Measurements from ENCODE around the gene ADAP2. TPM values are rescaled to one million over a fixed set of nuclear protein-coding genes. Genes with fewer than 3 reads are reported as not detected.
"Not testable (repeated sequence)": the region's sequence is repeated elsewhere in the genome, so short reads cannot be mapped to it uniquely, and the experiment has no call there.

ADAP2 gene
- polyA plus RNA-seq, 3 donors: 36.1 to 142 (median 39.8) TPM

- H3K9me3 ChIP-seq (replicated peaks in 1 of 2; ENCODE audit: control insufficient read depth in 1 of 2, insufficient read depth in 1 of 2, low read length in 2 of 2): no peaks in the 10 kb centered on the region
- Mint-ChIP-seq H3K36me3 (peaks cover 12 to 21% of the 10 kb centered on the region in 2 donors), H3K27ac (peak overlapping the region in 5 of 7 donors; percentile 40 to 89 (median 54)), H3K27me3 (ENCODE audit: low read depth in 3 of 3) (no peaks in the 10 kb centered on the region), H3K4me3 (no peak overlapping the region), H3K4me1 (peaks cover 60% of the 10 kb centered on the region), H3K9me3 (no peaks in the 10 kb centered on the region)
- no peak for TF ChIP-seq CTCF (IDR thresholded peaks at IDR 0.05)
- peaks cover 31% of the 10 kb centered on the region for H3K79me2 ChIP-seq (ENCODE audit: insufficient read depth, low read length)
- WGBS (ENCODE audit: insufficient coverage): 83% methylated on average over 1 of the region's 5 CpGs
- no peaks in the 10 kb centered on the region for H3K27me3 ChIP-seq (ENCODE audit: control insufficient read depth in 2 of 2, insufficient read depth in 2 of 2, low read length in 2 of 2)
- H3K4me3 ChIP-seq (replicated peaks in 1 of 3; ENCODE audit: low read depth in 2 of 3, low read length in 3 of 3): no peak overlapping the region
- DNase-seq: no peak
- no peaks in the 10 kb centered on the region for H4K20me1 ChIP-seq (ENCODE audit: insufficient read depth, low read length)
- peak overlapping the region in 1 of 2 donors; percentile 48 for H3K27ac ChIP-seq (ENCODE audit: low read depth in 1 of 2, low read length in 2 of 2)
- H3K36me3 ChIP-seq (replicated peaks in 1 of 2; ENCODE audit: control insufficient read depth in 1 of 2, insufficient read depth in 2 of 2, low read length in 2 of 2): peaks cover 0 to 12% of the 10 kb centered on the region in 2 donors
- H3K9ac ChIP-seq (ENCODE audit: insufficient read depth, low read length, poor library complexity, severe bottlenecking): no peak overlapping the region
- intact Hi-C loops (cut with micrococcal nuclease): loop anchor here in 1 of 2 donors (5.0 kb wide), 1 partner anchor 87 kb away; no protein-coding TSS in a partner anchor
- no peak overlapping the region for H2AFZ ChIP-seq (ENCODE audit: insufficient read depth, low read depth, low read length, poor library complexity, severe bottlenecking)
- H3K4me1 ChIP-seq (ENCODE audit: control insufficient read depth in 1 of 2, insufficient read depth in 2 of 2, low read length in 2 of 2): peaks cover 62 to 76% of the 10 kb centered on the region in 2 donors
- no peak overlapping the region for H3K4me2 ChIP-seq (replicated peaks; ENCODE audit: extremely low read depth, low read length, poor library complexity, severe bottlenecking)
Observed at GRCh38 chr17:30964876-30965275, 43.1 kb downstream of the ADAP2 start.

- peaks cover 12 to 21% of the 10 kb centered on the region in 2 donors for H3K36me3 Mint-ChIP-seq
- Histone ChIP-seq H3K27ac (ENCODE audit: low read depth in 1 of 2, low read length in 2 of 2) (no peak overlapping the region), H3K9me3 (replicated peaks in 1 of 2; ENCODE audit: control insufficient read depth in 1 of 2, insufficient read depth in 1 of 2, low read length in 2 of 2) (no peaks in the 10 kb centered on the region), H3K79me2 (ENCODE audit: insufficient read depth, low read length) (peaks cover 39% of the 10 kb centered on the region), H3K4me1 (ENCODE audit: control insufficient read depth in 1 of 2, insufficient read depth in 2 of 2, low read length in 2 of 2) (peaks cover 58 to 77% of the 10 kb centered on the region in 2 donors), H3K4me3 (replicated peaks in 1 of 3; ENCODE audit: low read depth in 2 of 3, low read length in 3 of 3) (no peak overlapping the region), H3K9ac (ENCODE audit: insufficient read depth, low read length, poor library complexity, severe bottlenecking) (no peak overlapping the region), H3K27me3 (ENCODE audit: control insufficient read depth in 2 of 2, insufficient read depth in 2 of 2, low read length in 2 of 2) (no peaks in the 10 kb centered on the region), H3K36me3 (replicated peaks in 1 of 2; ENCODE audit: control insufficient read depth in 1 of 2, insufficient read depth in 2 of 2, low read length in 2 of 2) (peaks cover 0 to 12% of the 10 kb centered on the region in 2 donors), H2AFZ (ENCODE audit: insufficient read depth, low read depth, low read length, poor library complexity, severe bottlenecking) (no peak overlapping the region), H3K4me2 (replicated peaks; ENCODE audit: extremely low read depth, low read length, poor library complexity, severe bottlenecking) (no peak overlapping the region), H4K20me1 (ENCODE audit: insufficient read depth, low read length) (no peaks in the 10 kb centered on the region)
- H3K27me3 Mint-ChIP-seq (ENCODE audit: low read depth in 3 of 3): no peaks in the 10 kb centered on the region
- no peak for TF ChIP-seq CTCF (IDR thresholded peaks at IDR 0.05)
- H3K4me3 Mint-ChIP-seq: no peak overlapping the region
- WGBS (ENCODE audit: insufficient coverage): 90% methylated on average over 2 of the region's 3 CpGs
- peak overlapping the region in 1 of 7 donors; percentile 30 for H3K27ac Mint-ChIP-seq
- H3K9me3 Mint-ChIP-seq: no peaks in the 10 kb centered on the region
- peak in 1 of 3 donors; percentile 58 for DNase-seq
- peaks cover 60% of the 10 kb centered on the region for H3K4me1 Mint-ChIP-seq
- intact Hi-C loops (cut with micrococcal nuclease): loop anchor here in 1 of 2 donors (5.0 kb wide), 1 partner anchor 87 kb away; no protein-coding TSS in a partner anchor
Observed at GRCh38 chr17:30965686-30966085, 43.9 kb downstream of the ADAP2 start.

- intact Hi-C loops (cut with micrococcal nuclease): loop anchor here in 1 of 2 donors (5.0 kb wide), 1 partner anchor 84 kb away; no protein-coding TSS in a partner anchor
- peak overlapping the region in 1 of 2 donors; percentile 76 for H3K4me3 Mint-ChIP-seq
- not testable (repeated sequence) for H3K9me3 Mint-ChIP-seq
Observed at GRCh38 chr17:30967911-30968310, 46.2 kb downstream of the ADAP2 start.

More at GRCh38 chr17:30967911-30968310, 46.2 kb downstream of the ADAP2 start:
- 94% methylated on average over 5 of the region's 13 CpGs for WGBS (ENCODE audit: insufficient coverage)
- H3K4me1 ChIP-seq (ENCODE audit: control insufficient read depth in 1 of 2, insufficient read depth in 2 of 2, low read length in 2 of 2): peaks cover 40 to 70% of the 10 kb centered on the region in 2 donors
- not testable (repeated sequence) for DNase-seq; H3K27me3 Mint-ChIP-seq (ENCODE audit: low read depth in 3 of 3); H3K27me3 ChIP-seq (ENCODE audit: control insufficient read depth in 2 of 2, insufficient read depth in 2 of 2, low read length in 2 of 2); H3K9me3 ChIP-seq (replicated peaks in 1 of 2; ENCODE audit: control insufficient read depth in 1 of 2, insufficient read depth in 1 of 2, low read length in 2 of 2); H4K20me1 ChIP-seq (ENCODE audit: insufficient read depth, low read length)
- H3K27ac ChIP-seq (ENCODE audit: low read depth in 1 of 2, low read length in 2 of 2): peak overlapping the region; percentile 87 to 95
- H3K79me2 ChIP-seq (ENCODE audit: insufficient read depth, low read length): peaks cover 55% of the 10 kb centered on the region
- H3K36me3 ChIP-seq (replicated peaks in 1 of 2; ENCODE audit: control insufficient read depth in 1 of 2, insufficient read depth in 2 of 2, low read length in 2 of 2): peaks cover 0 to 12% of the 10 kb centered on the region in 2 donors
- peak overlapping the region; percentile 3 for H2AFZ ChIP-seq (ENCODE audit: insufficient read depth, low read depth, low read length, poor library complexity, severe bottlenecking)
- H3K4me3 ChIP-seq (replicated peaks in 1 of 3; ENCODE audit: low read depth in 2 of 3, low read length in 3 of 3): peak overlapping the region in 1 of 3 experiments; percentile 82
- H3K36me3 Mint-ChIP-seq: peaks cover 16 to 24% of the 10 kb centered on the region in 2 donors
- H3K9ac ChIP-seq (ENCODE audit: insufficient read depth, low read length, poor library complexity, severe bottlenecking): peak overlapping the region; percentile 15
- peak overlapping the region; percentile 91 for H3K4me2 ChIP-seq (replicated peaks; ENCODE audit: extremely low read depth, low read length, poor library complexity, severe bottlenecking)
- H3K4me1 Mint-ChIP-seq: peaks cover 51% of the 10 kb centered on the region
- H3K27ac Mint-ChIP-seq: peak overlapping the region; percentile 96 to 99 (median 98)

Data from CD14-positive monocyte (primary cell).